K562 (cell line): Measurements from ENCODE around the gene CCL24. TPM values are rescaled to one million over a fixed set of nuclear protein-coding genes. Genes with fewer than 3 reads are reported as not detected.

Source experiments
- ATAC-seq: fragments of 200-7000 bp; cut with Tn5 transposase; 3 replicates; pipeline ENCODE4 v1.9.1; 2020; ENCODE audit warnings: moderate library complexity
- BruUV-seq: library from RNA; stranded (reverse); fragments of 400-500 nt; replicated peaks from 2 replicates; lab custom pipeline; 2021; lab: Mats Ljungman, UMichigan
- CTCF ChIA-PET: fragments of 300-600 bp; formaldehyde crosslinking; extraction: SDS; loops from one replicate; lab custom pipeline; 2021; ENCODE audit warnings: low intra/inter-chr PET ratio; lab: Yijun Ruan, JAX
- POLR2A ChIA-PET: fragments of 300-600, 350-650 bp; sonication (Branson Sonifier 250); formaldehyde crosslinking; extraction: SDS; loops from one replicate; lab custom pipeline; 2021; ENCODE audit warnings: antibody characterized with exemption, inconsistent platforms; lab: Yijun Ruan, JAX
- DNase-seq, 4 experiments: peaks; one replicate each; pipeline versions ENCODE4 v3.0.0 to v3.0.0-alpha.2; 2011 to 2018; ENCODE audit warnings: low spot score in 3 of 4, mixed read lengths in 3 of 4; ENCODE audit errors: extremely low read depth in 1 of 4
- FAIRE-seq: peaks from 2 replicates; lab custom pipeline; 2011; peaks lifted over from hg19 to GRCh38; lab: Jason Lieb, UNC
- H2AFZ ChIP-seq: 2 replicates; pipeline ENCODE4 v1.6.0; 2011; ENCODE audit warnings: low read depth, low read length, control low read depth, inconsistent platforms
- H3K27ac ChIP-seq: fragments of 200-600 bp; 3 replicates; pipeline ENCODE4 v1.8.0; 2011; ENCODE audit warnings: low read depth, mild to moderate bottlenecking, control low read depth, inconsistent platforms, low read length, moderate library complexity, mixed read lengths; ENCODE audit errors: extremely low read depth
- H3K27me3 ChIP-seq, 2 experiments: fragments of 300-600 bp in 1 of 2; 2 replicates in 1 of 2; 3 replicates in 1 of 2; pipeline versions ENCODE4 v1.6.0 to v1.8.0; 2011; ENCODE audit warnings: inconsistent platforms in 2 of 2, low read length in 2 of 2, mild to moderate bottlenecking in 1 of 2, mixed read lengths in 1 of 2, moderate library complexity in 1 of 2; ENCODE audit not compliant: control insufficient read depth in 2 of 2, insufficient read depth in 2 of 2
- H3K36me3 ChIP-seq: fragments of 300-600 bp; 3 replicates; pipeline ENCODE4 v1.8.0; 2011; ENCODE audit warnings: mild to moderate bottlenecking, low read length, inconsistent platforms; ENCODE audit not compliant: control insufficient read depth, insufficient read depth
- H3K4me1 ChIP-seq, 2 experiments: fragments of 200-600 bp in 1 of 2; replicated peaks in 1 of 2; 2 replicates in 1 of 2; 3 replicates in 1 of 2; pipeline versions ENCODE4 v1.5.1 to v1.8.0; 2011; ENCODE audit warnings: inconsistent platforms in 2 of 2, low read length in 2 of 2, mild to moderate bottlenecking in 1 of 2, mixed read lengths in 1 of 2, moderate library complexity in 1 of 2; ENCODE audit not compliant: control insufficient read depth in 2 of 2, insufficient read depth in 2 of 2
- H3K4me2 ChIP-seq: 2 replicates; pipeline ENCODE4 v1.6.1; 2011; ENCODE audit warnings: low read length, control low read depth, inconsistent platforms, mixed read lengths; ENCODE audit not compliant: insufficient read depth
- H3K4me3 ChIP-seq: fragments of 200-600 bp; sonication (generic), shearing (Covaris generic); 2 replicates; pipeline ENCODE4 v1.5.1; 2016; ENCODE audit warnings: control low read depth, inconsistent platforms
- H3K79me2 ChIP-seq: fragments of 200-600 bp; 3 replicates; pipeline ENCODE4 v1.8.0; 2011; ENCODE audit warnings: low read length, inconsistent platforms; ENCODE audit not compliant: control insufficient read depth, insufficient read depth
- H3K9ac ChIP-seq, 2 experiments: 2 replicates each; pipeline versions ENCODE4 v1.6.0 to v1.6.1; 2011; ENCODE audit warnings: low read depth in 2 of 2, low read length in 2 of 2, control low read depth in 1 of 2, inconsistent platforms in 1 of 2, mild to moderate bottlenecking in 1 of 2, mixed read lengths in 1 of 2; ENCODE audit not compliant: insufficient read depth in 1 of 2
- H3K9me1 ChIP-seq: one replicate; pipeline ENCODE4 v1.6.0; 2011; ENCODE audit warnings: inconsistent platforms, mild to moderate bottlenecking, low read length, moderate library complexity; ENCODE audit not compliant: control insufficient read depth, insufficient read depth
- H3K9me3 ChIP-seq: replicated peaks from 2 replicates; pipeline ENCODE4 v1.5.1; 2011; ENCODE audit warnings: low read depth, low read length, inconsistent platforms; ENCODE audit not compliant: control insufficient read depth, insufficient read depth
- H4K20me1 ChIP-seq: replicated peaks from 2 replicates; pipeline ENCODE4 v1.6.1; 2011; ENCODE audit warnings: low read length, inconsistent platforms, mixed read lengths; ENCODE audit not compliant: control insufficient read depth, insufficient read depth
- MYBL2 ChIP-seq, 2 experiments: fragments of 450-650 bp in 1 of 2; sonication (generic) in 1 of 2; formaldehyde crosslinking in 1 of 2; IDR thresholded peaks; 2 replicates each; pipeline versions ENCODE4 v1.6.1 to v1.8.1; 2017 to 2022; ENCODE audit warnings: borderline replicate concordance in 1 of 2, inconsistent platforms in 1 of 2, low read depth in 1 of 2, mild to moderate bottlenecking in 1 of 2, missing genetic modification reagents in 1 of 2, moderate library complexity in 1 of 2
- NFIC ChIP-seq: fragments of 450-650 bp; IDR thresholded peaks from 2 replicates; pipeline ENCODE4 v1.6.1; 2017; ENCODE audit warnings: mild to moderate bottlenecking, inconsistent platforms
- POLR2AphosphoS2 ChIP-seq: IDR thresholded peaks from 2 replicates; pipeline ENCODE4 v1.6.1; 2012; ENCODE audit warnings: low read length, improper control_type of control experiment
- PTRF ChIP-seq: fragments of 450-650 bp; IDR thresholded peaks from 2 replicates; pipeline ENCODE4 v1.6.1; 2016; ENCODE audit warnings: mild to moderate bottlenecking, missing genetic modification characterization, missing compliant biosample characterization
- PYGO2 ChIP-seq: fragments of 450-650 bp; IDR thresholded peaks from 2 replicates; pipeline ENCODE4 v1.6.1; 2016; ENCODE audit warnings: mild to moderate bottlenecking, missing genetic modification characterization, moderate library complexity, missing compliant biosample characterization
- YY1 ChIP-seq, 3 experiments: IDR thresholded peaks; 2 replicates each; pipeline ENCODE4 v1.6.1; 2011; ENCODE audit warnings: low read length in 2 of 3, mild to moderate bottlenecking in 2 of 3, moderate library complexity in 2 of 3, borderline replicate concordance in 1 of 3, control low read depth in 1 of 3, low read depth in 1 of 3; ENCODE audit not compliant: insufficient read depth in 3 of 3, insufficient replicate concordance in 2 of 3, control insufficient read depth in 1 of 3, insufficient read length in 1 of 3; ENCODE audit errors: extremely low read depth in 1 of 3
- WGBS: fragments of 100-300 bp; shearing (Covaris generic); methylation state at CpG from one replicate; pipeline ENCODE4 v1.1.6; 2016; ENCODE audit warnings: low coverage, mixed read lengths; ENCODE audit not compliant: insufficient coverage; ENCODE audit errors: missing lambda C conversion rate; 5-methylcytosine and 5-hydroxymethylcytosine counted together
- in situ Hi-C: fragments of 300-500 bp; cut with MboI; formaldehyde crosslinking; loops from 4 replicates; pipeline ENCODE4 v1.15.0; 2018; ENCODE audit warnings: inconsistent platforms, mixed read lengths
- intact Hi-C: fragments of 100-400 bp; cut with micrococcal nuclease; formaldehyde crosslinking; loops from 2 replicates; pipeline ENCODE4 v1.14.2; 2022
- polyA plus RNA-seq, 8 experiments: library from polyadenylated mRNA; depleted of rRNA in 4 of 8; stranded (reverse) in 5 of 8; unstranded in 3 of 8; fragments of >200 nt; fragmentation: Nextera tagmentation in 2 of 8; fragmentation: Illumina TruSeq in 1 of 8; extraction: Ambion mirVana in 2 of 8; extraction: Trizol in 1 of 8; gene quantifications; 2 replicates each; pipeline versions ENCODE4 v1.2.1 to v1.2.3, GENCODE V29; 2011 to 2014; ENCODE audit warnings: inconsistent platforms in 1 of 8, missing spikeins in 1 of 8
- total RNA-seq, 7 experiments: library from RNA; depleted of rRNA in 6 of 7; stranded (reverse); fragments of >200 nt in 6 of 7; fragmentation: Illumina TruSeq in 2 of 7; extraction: Trizol in 2 of 7; gene quantifications; 2 replicates each; pipeline versions ENCODE4 v1.2.1 to v1.2.3, GENCODE V29; 2011 to 2021; ENCODE audit warnings: low replicate concordance in 1 of 7
- TF ChIP-seq, protein P1 (sequence below): fragments of 450-650 bp; IDR thresholded peaks from 2 replicates; pipeline ENCODE4 v1.7.1; 2018; ENCODE audit warnings: mild to moderate bottlenecking, low read depth; ENCODE audit not compliant: partially characterized antibody

Gene CCL24
- total and polyA plus RNA-seq, 9 of the 15 experiments (the other 6 are each of a cell fraction or from before 2014, with no cell fraction given) = 0.45 to 3.6 (median 0.95) TPM; not detected in 1

DNA sequence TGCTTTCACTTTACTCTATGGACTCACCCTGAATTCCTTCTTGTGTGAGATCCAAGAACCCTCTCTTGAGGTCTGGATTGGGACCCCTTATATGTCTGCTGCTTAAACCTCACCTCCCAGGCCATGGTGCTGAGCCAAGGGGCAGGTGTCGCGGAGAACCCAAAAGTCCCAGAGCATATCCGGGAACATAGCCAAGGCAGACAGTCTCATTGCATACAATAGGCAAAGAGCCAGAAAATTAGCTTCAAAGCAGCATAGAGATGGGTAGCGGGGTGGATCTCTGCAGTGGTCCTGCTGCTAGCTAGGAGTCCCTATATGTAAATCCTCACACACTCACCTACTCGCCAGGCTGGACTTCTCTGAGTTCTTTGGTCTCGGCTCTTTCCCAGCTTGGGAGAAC, 5.5 kb downstream of the CCL24 start:
- POLR2A ChIA-PET = no interaction called here
- peaks cover 3 to 4% of the 10 kb centered on the region in 2 experiments; a peak in 2 of 5 replicates for H3K4me1 ChIP-seq
- WGBS = 63% methylated on average over 6 of the region's 6 CpGs

DNA sequence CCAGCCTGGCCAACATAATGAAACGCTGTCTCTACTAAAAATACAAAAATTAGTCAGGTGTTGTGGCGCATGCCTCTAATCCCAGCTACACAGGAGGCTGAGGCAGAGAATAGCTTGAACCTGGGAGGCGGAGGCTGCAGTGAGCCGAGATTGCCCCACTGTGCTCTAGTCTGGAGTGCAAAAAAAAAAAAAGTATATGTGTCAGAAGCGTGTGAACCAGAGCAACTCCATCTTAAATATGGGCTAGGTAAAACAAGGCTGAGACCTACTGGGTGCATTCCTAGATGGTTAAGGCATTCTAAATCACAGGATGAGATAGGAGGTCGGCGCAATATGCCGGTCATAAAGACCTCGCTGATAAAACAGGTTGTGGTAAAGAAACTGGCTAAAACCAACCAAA, 6.2 kb downstream of the CCL24 start:
- FAIRE-seq = no peak
- intact Hi-C loops = no loop called here

More for the DNA sequence above, 5.5 kb downstream of the CCL24 start:
- intact Hi-C loops = no loop called here
- H3K4me2 ChIP-seq = no peak overlapping the region
- no peak for DNase-seq
- no peaks in the 10 kb centered on the region for H4K20me1 ChIP-seq
- in situ Hi-C loops = no loop called here
- H3K36me3 ChIP-seq = no peaks in the 10 kb centered on the region
- no TSS peak for BruUV-seq
- H3K79me2 ChIP-seq = no peaks in the 10 kb centered on the region
- CTCF ChIA-PET = no interaction called here
- H3K9me1 ChIP-seq = peaks cover 1% of the 10 kb centered on the region
- TF ChIP-seq MYBL2 (IDR thresholded peaks at IDR 0.05; ENCODE audit: low read depth) (no peak), MYBL2 (CRISPR knock-in tag; IDR thresholded peaks at IDR 0.05; ENCODE audit: borderline replicate concordance) (no peak), NFIC (peak; percentile 54)
- FAIRE-seq = no peak
- no peak overlapping the region for H3K4me3 ChIP-seq
- H3K27me3 ChIP-seq = no peaks in the 10 kb centered on the region
- no peak overlapping the region for H3K27ac ChIP-seq
- H2AFZ ChIP-seq = peak overlapping the region; percentile 65
- H3K9ac ChIP-seq = no peak overlapping the region
- ATAC-seq = no peak
- H3K9me3 ChIP-seq = peaks cover 7% of the 10 kb centered on the region

More for the DNA sequence above, 6.2 kb downstream of the CCL24 start:
- Histone ChIP-seq H3K36me3 (no peaks in the 10 kb centered on the region), H3K79me2 (no peaks in the 10 kb centered on the region), H3K9me1 (no peaks in the 10 kb centered on the region), H3K27me3 (no peaks in the 10 kb centered on the region), H3K9me3 (peaks cover 7% of the 10 kb centered on the region), H4K20me1 (no peaks in the 10 kb centered on the region), H2AFZ (no peak overlapping the region), H3K4me2 (no peak overlapping the region), H3K27ac (no peak overlapping the region), H3K9ac (no peak overlapping the region), H3K4me1 (peaks cover 3 to 4% of the 10 kb centered on the region in 2 experiments; a peak in 1 of 5 replicates), H3K4me3 (no peak overlapping the region)
- 46% methylated on average over 9 of the region's 9 CpGs for WGBS
- DNase-seq (no peak), ATAC-seq (no peak)
- BruUV-seq = no TSS peak
- POLR2A ChIA-PET = no interaction called here
- in situ Hi-C loops = no loop called here
- CTCF ChIA-PET = no interaction called here
- no peak for TF ChIP-seq YY1 (IDR thresholded peaks at IDR 0.05; ENCODE audit: borderline replicate concordance in 1 of 3, control insufficient read depth in 1 of 3, extremely low read depth in 1 of 3, insufficient read depth in 3 of 3, insufficient read length in 1 of 3, insufficient replicate concordance in 2 of 3, low read depth in 1 of 3, low read length in 2 of 3)
- TF ChIP-seq PYGO2 (tag) = peak; percentile 58; the same call in 1 of the 2 replicates
- peak; percentile 75; the same call in 1 of the 2 replicates for TF ChIP-seq PTRF (tag)
- no peak for TF ChIP-seq POLR2AphosphoS2
- TF ChIP-seq, protein P1, sequence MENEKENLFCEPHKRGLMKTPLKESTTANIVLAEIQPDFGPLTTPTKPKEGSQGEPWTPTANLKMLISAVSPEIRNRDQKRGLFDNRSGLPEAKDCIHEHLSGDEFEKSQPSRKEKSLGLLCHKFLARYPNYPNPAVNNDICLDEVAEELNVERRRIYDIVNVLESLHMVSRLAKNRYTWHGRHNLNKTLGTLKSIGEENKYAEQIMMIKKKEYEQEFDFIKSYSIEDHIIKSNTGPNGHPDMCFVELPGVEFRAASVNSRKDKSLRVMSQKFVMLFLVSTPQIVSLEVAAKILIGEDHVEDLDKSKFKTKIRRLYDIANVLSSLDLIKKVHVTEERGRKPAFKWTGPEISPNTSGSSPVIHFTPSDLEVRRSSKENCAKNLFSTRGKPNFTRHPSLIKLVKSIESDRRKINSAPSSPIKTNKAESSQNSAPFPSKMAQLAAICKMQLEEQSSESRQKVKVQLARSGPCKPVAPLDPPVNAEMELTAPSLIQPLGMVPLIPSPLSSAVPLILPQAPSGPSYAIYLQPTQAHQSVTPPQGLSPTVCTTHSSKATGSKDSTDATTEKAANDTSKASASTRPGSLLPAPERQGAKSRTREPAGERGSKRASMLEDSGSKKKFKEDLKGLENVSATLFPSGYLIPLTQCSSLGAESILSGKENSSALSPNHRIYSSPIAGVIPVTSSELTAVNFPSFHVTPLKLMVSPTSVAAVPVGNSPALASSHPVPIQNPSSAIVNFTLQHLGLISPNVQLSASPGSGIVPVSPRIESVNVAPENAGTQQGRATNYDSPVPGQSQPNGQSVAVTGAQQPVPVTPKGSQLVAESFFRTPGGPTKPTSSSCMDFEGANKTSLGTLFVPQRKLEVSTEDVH = no peak
